Heart left ventricle (tissue), 16 donors: ENCODE measurements around the gene SKA2. TPM values are rescaled to one million over a fixed set of nuclear protein-coding genes. Genes with fewer than 3 reads are reported as not detected.
"Not testable (repeated sequence)": the region's sequence is repeated elsewhere in the genome, so short reads cannot be mapped to it uniquely, and the experiment has no call there.

ENCODE experiments used
- ATAC-seq, 4 donors: fragments of 200-7000 bp; cut with Tn5 transposase; one replicate each; pipeline ENCODE4 v1.9.1; 2020 to 2022; ENCODE audit warnings: moderate library complexity in 4 of 4, mild to moderate bottlenecking in 3 of 4, moderate number of reproducible peaks in 1 of 4
- DNase-seq, 5 donors: peaks; one replicate each; pipeline ENCODE4 v3.0.0-alpha.2; 2020
- H3K27ac ChIP-seq, 12 donors: fragments of 200-600 bp; sonication (generic) in 4 of 12; one replicate each; pipeline versions ENCODE4 v1.5.0 to v1.8.0; 2016 to 2022; ENCODE audit warnings: mild to moderate bottlenecking in 2 of 12
- H3K27me3 ChIP-seq, 9 donors: fragments of 200-600 bp; sonication (generic) in 2 of 9; one replicate each; pipeline versions ENCODE4 v1.5.1 to v1.8.0; 2016 to 2022; ENCODE audit warnings: mild to moderate bottlenecking in 3 of 9
- H3K36me3 ChIP-seq, 9 donors: fragments of 200-600 bp; sonication (generic) in 2 of 9; one replicate each; pipeline versions ENCODE4 v1.5.0 to v1.8.0; 2018 to 2022; ENCODE audit warnings: mild to moderate bottlenecking in 2 of 9
- H3K4me1 ChIP-seq, 12 donors: fragments of 200-600 bp; sonication (generic) in 4 of 12; one replicate each; pipeline versions ENCODE4 v1.5.0 to v1.8.0; 2016 to 2022; ENCODE audit warnings: mild to moderate bottlenecking in 3 of 12
- H3K4me3 ChIP-seq, 12 donors: fragments of 200-600 bp; sonication (generic) in 4 of 12; one replicate each; pipeline versions ENCODE4 v1.5.0 to v1.8.0; 2017 to 2022; ENCODE audit warnings: mild to moderate bottlenecking in 9 of 12, moderate library complexity in 4 of 12
- H3K9me3 ChIP-seq, 12 donors: fragments of 200-600 bp; sonication (generic) in 4 of 12; one replicate each; pipeline versions ENCODE4 v1.5.0 to v1.8.0; 2016 to 2022; ENCODE audit warnings: mild to moderate bottlenecking in 1 of 12
- CTCF ChIP-seq, 12 donors: fragments of 200-600 bp; sonication (generic) in 4 of 12; IDR thresholded peaks; one replicate each; pipeline versions ENCODE4 v1.5.0 to v1.8.0; 2018 to 2022; ENCODE audit warnings: antibody characterized with exemption in 12 of 12, mild to moderate bottlenecking in 5 of 12
- POLR2A ChIP-seq, 2 donors: fragments of 450-650 bp; IDR thresholded peaks; one replicate each; pipeline ENCODE4 v1.6.1; 2017; ENCODE audit warnings: antibody characterized with exemption in 2 of 2, mild to moderate bottlenecking in 2 of 2, moderate library complexity in 2 of 2
- WGBS, 4 donors: extraction: QIAGEN DNeasy Blood & Tissue Kit in 2 of 4; methylation state at CpG; one replicate each; pipeline versions ENCODE4 v1.1.5 to v1.1.7; 2013 to 2018; 5-methylcytosine and 5-hydroxymethylcytosine counted together
- intact Hi-C, 10 donors: fragments of 100-400 bp; cut with DNase I; formaldehyde crosslinking; loops; one replicate each; pipeline versions ENCODE4 v1.11.1 to v1.14.2; 2022
- polyA plus RNA-seq, 2 donors: library from polyadenylated mRNA; stranded (reverse); fragments of 200-250 nt; gene quantifications; one replicate each; pipeline ENCODE4 v1.2.3, GENCODE V29; 2013
- total RNA-seq, 9 donors: library from RNA; depleted of rRNA in 2 of 9; stranded (reverse); fragments of >200 nt in 2 of 9; fragmentation: NEBNext Ultra II Directional in 3 of 9; extraction: Animal tissue kit (Norgen Biotek cat#: 25700) in 3 of 9; gene quantifications; one replicate each; pipeline versions ENCODE4 v1.1.0 to v1.2.4, GENCODE V29; 2016 to 2023
- donor health status: ischemic (EF 13 %, LVEDD 7.1; RV severe dilation, severe dysfunction).
- donor health status: healthy with polysubstance abuse.
- donor health status: DM: no; HTN: yes; CAD: no.
- donor health status: DM: no; HTN: no; CAD: no.
- donor health status: ischemic (EF 25% LVEDD 6.9; RV normal size, moderate dysfunction).
- donor health status: ischemic (EF 25% LVEDD 5.7; RV mildly dilated, moderate dysfunction).
- donor health status: healthy.
- donor health status: DM: yes; HTN: yes; CAD: no.
- donor health status: ischemic (EF 35%, LVEDD 5.7; RV mildly dilated, moderate dysfunction).
- donor health status: nonischemic (EF 11% LVEDD 7.7; RV severe dilation, severe dysfunction).
- donor health status: DM: yes; HTN: yes; CAD: no.
- donor health status: PGD.
- donor health status: ischemic (EF 29% LVEDD 5.4; RV normal size, mild dysfunction).
- donor health status: nonischemic (EF 23%, LVEDD 6.1; RV moderate dilation, normal function).

SKA2 gene
- total and polyA plus RNA-seq, 11 donors, result 23.7 to 52.3 (median 39.1) TPM

- Histone ChIP-seq H3K9me3 (no peaks in the 10 kb centered on the region), H3K4me1 (no peaks in the 10 kb centered on the region), H3K27ac (no peak overlapping the region), H3K4me3 (no peak overlapping the region), H3K27me3 (no peaks in the 10 kb centered on the region), H3K36me3 (peaks cover 0 to 7% (median 0%) of the 10 kb centered on the region in 9 donors)
- TF ChIP-seq CTCF (IDR thresholded peaks at IDR 0.05) (no peak), POLR2A (IDR thresholded peaks at IDR 0.05) (no peak)
- ATAC-seq, result no peak
- intact Hi-C loops, result no loop called here
- DNase-seq, result no peak
- WGBS, 4 donors, result 97 to 99% (median 98%) methylated on average over 9 of the region's 9 CpGs
These were observed 26.5 kb upstream of the SKA2 start for GRCh38 chr17:59181481-59181880.

GRCh38 chr17:59180626-59181025 lies 25.6 kb upstream of the SKA2 start:
- Histone ChIP-seq H3K36me3 (peaks cover 0 to 4% (median 0%) of the 10 kb centered on the region in 9 donors), H3K9me3 (no peaks in the 10 kb centered on the region), H3K4me3 (no peak overlapping the region), H3K27ac (no peak overlapping the region), H3K27me3 (no peaks in the 10 kb centered on the region), H3K4me1 (no peaks in the 10 kb centered on the region)
- 95 to 97% (median 97%) methylated on average over 9 of the region's 9 CpGs for WGBS, 4 donors
- ATAC-seq, result no peak
- intact Hi-C loops, result no loop called here
- no peak for DNase-seq
- no peak for TF ChIP-seq POLR2A (IDR thresholded peaks at IDR 0.05)
- TF ChIP-seq CTCF (IDR thresholded peaks at IDR 0.05), result no peak

DNA sequence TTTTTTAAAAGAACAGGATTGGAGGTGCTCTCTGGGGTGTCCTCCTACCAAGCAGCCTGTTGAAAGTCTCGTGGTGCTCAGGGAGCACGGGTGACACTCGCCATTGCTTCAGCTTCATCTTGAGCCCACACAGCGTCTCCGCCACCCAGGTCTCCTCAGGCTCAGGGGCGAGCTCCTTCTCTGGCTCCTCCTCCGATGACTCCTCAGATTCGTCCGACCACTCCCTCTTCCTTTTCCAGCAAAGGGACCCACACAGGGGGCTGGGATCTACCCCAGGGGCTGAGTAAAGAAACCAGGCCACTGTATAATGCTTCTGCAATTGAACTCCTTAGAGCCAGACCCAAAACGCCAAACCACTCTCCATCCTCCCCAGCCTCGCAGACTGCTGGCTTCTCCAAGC lies 24.6 kb upstream of the SKA2 start:
- H3K36me3 ChIP-seq, H3K4me1 ChIP-seq, DNase-seq, H3K9me3 ChIP-seq, H3K27me3 ChIP-seq, H3K27ac ChIP-seq, intact Hi-C loops, ATAC-seq, H3K4me3 ChIP-seq: not testable (repeated sequence)
- WGBS, 4 donors, result 94 to 96% (median 95%) methylated on average over 11 of the region's 11 CpGs

DNA sequence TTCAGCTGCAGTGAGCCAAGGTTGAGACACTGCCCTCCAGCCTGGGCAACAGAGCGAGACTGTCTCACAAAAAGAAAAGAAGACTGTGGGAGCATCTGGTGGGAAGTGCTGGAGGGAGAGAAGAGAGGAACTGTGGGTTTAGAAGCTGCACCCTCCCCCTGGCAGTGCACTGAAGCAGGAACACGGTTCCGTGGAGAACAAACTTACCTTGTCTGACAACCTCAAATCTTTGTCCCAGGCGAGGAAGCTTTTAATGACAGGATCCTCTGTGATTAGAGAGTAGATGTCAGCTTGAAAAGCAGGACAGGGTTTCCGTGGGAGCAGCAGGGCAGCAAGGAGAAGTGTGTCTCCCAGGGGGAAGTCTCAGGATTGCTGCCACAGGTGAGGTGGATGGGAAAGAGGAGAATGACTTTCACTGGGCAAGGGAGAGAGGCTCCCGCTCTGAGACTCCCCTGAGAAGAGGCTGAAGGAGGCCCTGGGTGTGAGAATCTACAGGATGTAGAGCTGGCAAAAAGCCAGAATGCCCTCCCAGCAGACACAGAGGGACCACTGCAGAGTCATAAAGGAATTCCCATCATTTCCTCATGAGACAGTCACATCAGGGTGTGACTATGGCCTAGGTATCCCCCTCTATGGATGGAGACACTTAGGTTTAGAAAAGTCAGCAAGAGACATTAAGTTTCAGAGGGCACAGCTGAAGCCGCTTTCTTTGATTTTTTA lies 23.4 kb upstream of the SKA2 start:
- WGBS, 4 donors, result 73 to 78% (median 76%) methylated on average over 7 of the region's 7 CpGs
- TF ChIP-seq CTCF (IDR thresholded peaks at IDR 0.05) (no peak), POLR2A (IDR thresholded peaks at IDR 0.05) (no peak)
- Histone ChIP-seq H3K27ac (no peak overlapping the region), H3K9me3 (no peaks in the 10 kb centered on the region), H3K4me1 (no peaks in the 10 kb centered on the region), H3K36me3 (no peaks in the 10 kb centered on the region), H3K4me3 (no peak overlapping the region), H3K27me3 (no peaks in the 10 kb centered on the region)
- intact Hi-C loops, result no loop called here
- DNase-seq, result no peak
- ATAC-seq, result no peak

DNA sequence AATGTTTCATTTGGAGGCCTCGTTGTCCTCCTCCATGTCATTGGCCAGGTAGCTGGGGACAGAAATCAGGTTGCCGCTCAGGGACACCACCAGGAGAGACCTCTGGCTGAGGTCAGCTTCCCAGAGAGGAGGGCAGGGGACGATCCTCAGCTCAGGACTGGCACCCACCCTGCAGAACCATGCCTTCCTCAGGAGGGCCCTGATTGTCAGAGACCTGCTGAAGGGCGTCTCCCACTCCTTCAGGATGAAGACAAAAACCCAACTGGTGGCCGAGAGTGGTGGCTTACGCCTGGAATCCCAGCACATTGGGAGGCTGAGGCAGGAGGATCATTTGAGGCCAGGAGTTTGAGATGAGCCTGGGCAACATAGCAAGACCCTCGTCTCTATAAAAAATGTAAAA lies 20.1 kb upstream of the SKA2 start:
- H3K27me3 ChIP-seq, result no peaks in the 10 kb centered on the region
- H3K4me3 ChIP-seq, result no peak overlapping the region
- 93 to 97% (median 95%) methylated on average over 6 to 7 of the region's 7 CpGs for WGBS, 4 donors
- intact Hi-C loops, result no loop called here
- H3K4me1 ChIP-seq, result no peaks in the 10 kb centered on the region
- no peaks in the 10 kb centered on the region for H3K9me3 ChIP-seq
- H3K36me3 ChIP-seq, result peaks cover 0 to 6% (median 0%) of the 10 kb centered on the region in 9 donors
- TF ChIP-seq POLR2A (IDR thresholded peaks at IDR 0.05), result no peak
- no peak for TF ChIP-seq CTCF (IDR thresholded peaks at IDR 0.05)
- ATAC-seq (no peak), DNase-seq (no peak)
- H3K27ac ChIP-seq, result no peak overlapping the region
